ENCODE results near the gene CUL4A.

CUL4A gene

GRCh38 chr13:113179374-113180230 is 29.8 kb upstream of the CUL4A start:
- TF ChIP-seq YY1 (IDR thresholded peaks at IDR 0.05; ENCODE audit: insufficient read depth, insufficient read length) (no peak), ZNF274 (IDR thresholded peaks at IDR 0.05; ENCODE audit: low read depth, low read length) (no peak), SUZ12 (IDR thresholded peaks at IDR 0.05; ENCODE audit: extremely low read depth, insufficient read depth, insufficient read length) (no peak)
- Histone ChIP-seq H3K27me3 (ENCODE audit: insufficient read depth, insufficient read length) (no peaks in the 10 kb centered on the region), H3K9me3 (ENCODE audit: insufficient read depth, low read length) (no peaks in the 10 kb centered on the region), H3K9ac (ENCODE audit: insufficient read length, low read depth) (no peak overlapping the region), H3K36me3 (ENCODE audit: insufficient read depth, insufficient read length, low read length) (peaks cover 86% of the 10 kb centered on the region), H3K4me3 (ENCODE audit: insufficient read length, low read depth) (no peak overlapping the region), H3K4me1 (ENCODE audit: insufficient read depth, insufficient read length) (no peaks in the 10 kb centered on the region)
- DNase-seq (ENCODE audit: low read depth, low spot score): peak; percentile 54

GRCh38 chr13:113182046-113182445 is 27.4 kb upstream of the CUL4A start:
- no peak overlapping the region for H3K9ac ChIP-seq (ENCODE audit: insufficient read length, low read depth)
- DNase-seq (ENCODE audit: low read depth, low spot score): no peak
- H3K9me3 ChIP-seq (ENCODE audit: insufficient read depth, low read length): no peaks in the 10 kb centered on the region
- H3K27me3 ChIP-seq (ENCODE audit: insufficient read depth, insufficient read length): no peaks in the 10 kb centered on the region
- H3K4me3 ChIP-seq (ENCODE audit: insufficient read length, low read depth): no peak overlapping the region
- peaks cover 80% of the 10 kb centered on the region for H3K36me3 ChIP-seq (ENCODE audit: insufficient read depth, insufficient read length, low read length)
- H3K4me1 ChIP-seq (ENCODE audit: insufficient read depth, insufficient read length): no peaks in the 10 kb centered on the region
- TF ChIP-seq YY1 (IDR thresholded peaks at IDR 0.05; ENCODE audit: insufficient read depth, insufficient read length) (no peak), SUZ12 (IDR thresholded peaks at IDR 0.05; ENCODE audit: extremely low read depth, insufficient read depth, insufficient read length) (no peak), ZNF274 (IDR thresholded peaks at IDR 0.05; ENCODE audit: low read depth, low read length) (no peak)

- no peaks in the 10 kb centered on the region for H3K9me3 ChIP-seq (ENCODE audit: insufficient read depth, low read length)
- H3K4me3 ChIP-seq (ENCODE audit: insufficient read length, low read depth): no peak overlapping the region
- peaks cover 79% of the 10 kb centered on the region for H3K36me3 ChIP-seq (ENCODE audit: insufficient read depth, insufficient read length, low read length)
- no peaks in the 10 kb centered on the region for H3K27me3 ChIP-seq (ENCODE audit: insufficient read depth, insufficient read length)
- H3K9ac ChIP-seq (ENCODE audit: insufficient read length, low read depth): no peak overlapping the region
- TF ChIP-seq YY1 (IDR thresholded peaks at IDR 0.05; ENCODE audit: insufficient read depth, insufficient read length): no peak
- TF ChIP-seq ZNF274 (IDR thresholded peaks at IDR 0.05; ENCODE audit: low read depth, low read length): no peak
- no peak for TF ChIP-seq SUZ12 (IDR thresholded peaks at IDR 0.05; ENCODE audit: extremely low read depth, insufficient read depth, insufficient read length)
- H3K4me1 ChIP-seq (ENCODE audit: insufficient read depth, insufficient read length): peaks cover 3% of the 10 kb centered on the region
- no peak for DNase-seq (ENCODE audit: low read depth, low spot score)
Observed at GRCh38 chr13:113183450-113184129, 25.8 kb upstream of the CUL4A start.

- no peak for DNase-seq (ENCODE audit: low read depth, low spot score)
- Histone ChIP-seq H3K4me1 (ENCODE audit: insufficient read depth, insufficient read length) (peaks cover 3% of the 10 kb centered on the region), H3K36me3 (ENCODE audit: insufficient read depth, insufficient read length, low read length) (peaks cover 77% of the 10 kb centered on the region)
Observed at GRCh38 chr13:113184568-113185440, 24.6 kb upstream of the CUL4A start.

GRCh38 chr13:113186061-113186900 is 23.1 kb upstream of the CUL4A start:
- peaks cover 73% of the 10 kb centered on the region for H3K36me3 ChIP-seq (ENCODE audit: insufficient read depth, insufficient read length, low read length)
- H3K9me3 ChIP-seq (ENCODE audit: insufficient read depth, low read length): no peaks in the 10 kb centered on the region
- no peak for TF ChIP-seq SUZ12 (IDR thresholded peaks at IDR 0.05; ENCODE audit: extremely low read depth, insufficient read depth, insufficient read length)
- no peak for TF ChIP-seq ZNF274 (IDR thresholded peaks at IDR 0.05; ENCODE audit: low read depth, low read length)
- TF ChIP-seq YY1 (IDR thresholded peaks at IDR 0.05; ENCODE audit: insufficient read depth, insufficient read length): no peak
- H3K4me1 ChIP-seq (ENCODE audit: insufficient read depth, insufficient read length): peaks cover 3% of the 10 kb centered on the region
- no peak for DNase-seq (ENCODE audit: low read depth, low spot score)
- no peak overlapping the region for H3K9ac ChIP-seq (ENCODE audit: insufficient read length, low read depth)
- no peaks in the 10 kb centered on the region for H3K27me3 ChIP-seq (ENCODE audit: insufficient read depth, insufficient read length)
- no peak overlapping the region for H3K4me3 ChIP-seq (ENCODE audit: insufficient read length, low read depth)

More at GRCh38 chr13:113184568-113185440, 24.6 kb upstream of the CUL4A start:
- no peak for TF ChIP-seq ZNF274 (IDR thresholded peaks at IDR 0.05; ENCODE audit: low read depth, low read length)
- no peak for TF ChIP-seq SUZ12 (IDR thresholded peaks at IDR 0.05; ENCODE audit: extremely low read depth, insufficient read depth, insufficient read length)
- no peak for TF ChIP-seq YY1 (IDR thresholded peaks at IDR 0.05; ENCODE audit: insufficient read depth, insufficient read length)
- Histone ChIP-seq H3K9me3 (ENCODE audit: insufficient read depth, low read length) (no peaks in the 10 kb centered on the region), H3K27me3 (ENCODE audit: insufficient read depth, insufficient read length) (no peaks in the 10 kb centered on the region), H3K4me3 (ENCODE audit: insufficient read length, low read depth) (no peak overlapping the region), H3K9ac (ENCODE audit: insufficient read length, low read depth) (no peak overlapping the region)

DNA sequence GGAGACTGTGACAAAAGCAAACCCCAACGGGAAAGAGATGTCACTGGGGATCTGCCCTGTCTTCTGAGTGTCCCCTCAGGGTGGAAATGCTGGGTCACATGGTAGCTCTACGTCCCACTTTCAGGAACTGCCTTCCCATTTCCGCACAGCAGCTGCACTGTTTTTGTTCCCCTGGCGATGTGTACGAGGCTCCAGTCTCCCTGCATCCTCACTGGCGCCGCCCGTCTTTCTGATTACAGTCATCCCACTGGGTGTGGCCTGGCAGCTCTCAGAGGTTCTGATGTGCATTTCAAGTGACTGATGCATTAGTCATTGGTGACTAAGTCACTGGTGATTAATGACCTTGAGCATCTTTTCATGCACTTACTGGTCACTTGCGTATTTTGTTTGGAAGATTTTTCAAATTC is 22.1 kb upstream of the CUL4A start:
- Histone ChIP-seq H3K4me1 (ENCODE audit: insufficient read depth, insufficient read length) (peaks cover 3% of the 10 kb centered on the region), H3K36me3 (ENCODE audit: insufficient read depth, insufficient read length, low read length) (peaks cover 64% of the 10 kb centered on the region), H3K9ac (ENCODE audit: insufficient read length, low read depth) (no peak overlapping the region), H3K4me3 (ENCODE audit: insufficient read length, low read depth) (no peak overlapping the region), H3K9me3 (ENCODE audit: insufficient read depth, low read length) (no peaks in the 10 kb centered on the region), H3K27me3 (ENCODE audit: insufficient read depth, insufficient read length) (no peaks in the 10 kb centered on the region)
- no peak for DNase-seq (ENCODE audit: low read depth, low spot score)
- TF ChIP-seq ZNF274 (IDR thresholded peaks at IDR 0.05; ENCODE audit: low read depth, low read length) (no peak), SUZ12 (IDR thresholded peaks at IDR 0.05; ENCODE audit: extremely low read depth, insufficient read depth, insufficient read length) (no peak), YY1 (IDR thresholded peaks at IDR 0.05; ENCODE audit: insufficient read depth, insufficient read length) (no peak)

Measured in NT2/D1 (cell line).